ENCODE results near the gene PIP5K1B. TPM values are rescaled to one million over a fixed set of nuclear protein-coding genes. Genes with fewer than 3 reads are reported as not detected.
A peak's percentile ranks its signal among the peaks of the same experiment; 100 is the strongest.

The PIP5K1B gene
- total RNA-seq, 4 donors from 2014 or later = 0.63 to 1.6 (median 0.98) TPM

DNA sequence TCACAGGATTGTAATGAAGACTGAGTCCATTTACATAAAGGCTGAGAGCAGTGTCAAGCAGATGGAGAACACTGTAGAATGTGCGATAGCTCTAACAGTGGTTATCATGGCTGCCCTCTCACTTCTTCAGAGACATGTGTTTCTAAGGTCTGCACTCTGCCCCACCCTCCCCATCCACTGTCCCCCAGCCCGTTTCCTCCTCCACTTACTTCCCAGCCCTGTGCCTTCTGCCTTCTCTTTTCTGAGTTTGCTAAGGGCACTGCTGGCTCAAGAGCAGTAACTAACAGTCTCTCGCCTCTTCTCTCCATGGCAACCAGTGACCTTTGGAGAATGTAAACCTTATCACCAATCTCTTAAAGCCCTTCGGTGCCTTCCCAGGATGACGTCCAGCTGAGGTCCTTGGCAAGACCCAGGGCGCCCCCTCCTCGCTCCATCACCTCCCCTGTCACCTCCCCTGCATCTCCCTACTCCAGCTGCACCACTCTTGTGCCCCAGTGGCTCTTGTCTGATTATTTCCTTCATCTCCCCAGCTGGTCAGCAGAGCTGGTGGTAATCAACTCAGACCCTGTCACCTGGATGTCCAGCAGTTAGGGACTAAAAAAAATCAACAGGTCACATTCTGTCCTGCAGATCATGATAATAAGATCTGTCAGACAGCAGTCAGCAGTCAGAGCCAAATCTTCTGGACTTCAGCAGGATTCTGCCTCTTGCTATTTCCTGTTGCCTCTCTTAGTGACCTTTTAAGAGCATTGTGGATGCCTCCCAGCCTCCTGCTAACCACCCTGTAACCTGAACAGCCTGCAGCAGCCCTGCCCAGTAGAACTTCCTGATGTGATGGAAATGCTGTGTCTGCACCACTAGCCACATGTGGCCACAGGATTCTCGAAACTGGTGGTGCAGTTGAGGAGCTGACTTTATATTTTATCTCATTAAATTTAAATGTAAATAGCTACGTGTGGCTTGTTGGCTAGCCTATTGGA, 339.5 kb downstream of the PIP5K1B start:
- 59 to 60% methylated on average over 9 of the region's 9 CpGs for WGBS, 2 donors
- TF ChIP-seq, protein P1, sequence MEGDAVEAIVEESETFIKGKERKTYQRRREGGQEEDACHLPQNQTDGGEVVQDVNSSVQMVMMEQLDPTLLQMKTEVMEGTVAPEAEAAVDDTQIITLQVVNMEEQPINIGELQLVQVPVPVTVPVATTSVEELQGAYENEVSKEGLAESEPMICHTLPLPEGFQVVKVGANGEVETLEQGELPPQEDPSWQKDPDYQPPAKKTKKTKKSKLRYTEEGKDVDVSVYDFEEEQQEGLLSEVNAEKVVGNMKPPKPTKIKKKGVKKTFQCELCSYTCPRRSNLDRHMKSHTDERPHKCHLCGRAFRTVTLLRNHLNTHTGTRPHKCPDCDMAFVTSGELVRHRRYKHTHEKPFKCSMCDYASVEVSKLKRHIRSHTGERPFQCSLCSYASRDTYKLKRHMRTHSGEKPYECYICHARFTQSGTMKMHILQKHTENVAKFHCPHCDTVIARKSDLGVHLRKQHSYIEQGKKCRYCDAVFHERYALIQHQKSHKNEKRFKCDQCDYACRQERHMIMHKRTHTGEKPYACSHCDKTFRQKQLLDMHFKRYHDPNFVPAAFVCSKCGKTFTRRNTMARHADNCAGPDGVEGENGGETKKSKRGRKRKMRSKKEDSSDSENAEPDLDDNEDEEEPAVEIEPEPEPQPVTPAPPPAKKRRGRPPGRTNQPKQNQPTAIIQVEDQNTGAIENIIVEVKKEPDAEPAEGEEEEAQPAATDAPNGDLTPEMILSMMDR (IDR thresholded peaks at IDR 0.05) = no peak
- no peak for TF ChIP-seq POLR2A (IDR thresholded peaks at IDR 0.05)
- Histone ChIP-seq H3K27ac (no peak overlapping the region), H3K4me1 (peaks cover 4 to 9% of the 10 kb centered on the region in 2 donors), H3K27me3 (no peaks in the 10 kb centered on the region), H3K4me3 (replicated peaks in 1 of 3) (no peak overlapping the region), H3K9me3 (no peaks in the 10 kb centered on the region), H3K36me3 (no peaks in the 10 kb centered on the region)
- peak in 1 of 2 donors; percentile 9 for DNase-seq
- intact Hi-C loops (cut with DNase I) = no loop called here

DNA sequence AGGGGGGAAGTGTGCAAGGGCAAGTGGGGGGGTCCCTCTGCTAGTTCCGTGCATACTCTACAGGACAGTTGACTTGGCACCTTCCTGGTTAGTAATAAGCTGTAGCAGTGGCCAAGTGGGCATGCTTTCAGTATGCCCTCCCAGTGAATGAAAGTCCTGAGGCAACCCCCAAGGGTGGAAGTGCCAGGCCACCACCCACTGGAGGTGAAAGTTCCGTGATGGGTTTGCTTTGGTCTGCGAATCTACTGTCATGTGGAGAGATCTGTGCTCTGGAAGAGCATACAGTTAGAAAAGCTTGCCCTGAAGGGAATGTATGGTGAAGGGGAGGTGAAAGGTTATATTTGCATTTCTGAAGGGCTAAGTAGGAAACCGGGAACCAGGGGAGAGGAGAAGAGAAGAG, 340.8 kb downstream of the PIP5K1B start:
- 89 to 92% methylated on average over 4 of the region's 4 CpGs for WGBS, 2 donors
- TF ChIP-seq, protein P1 (IDR thresholded peaks at IDR 0.05) = no peak
- no peak for TF ChIP-seq POLR2A (IDR thresholded peaks at IDR 0.05)
- intact Hi-C loops (cut with DNase I) = no loop called here

GRCh38 chr9:69046723-69047122, 341.7 kb downstream of the PIP5K1B start:
- 58 to 73% methylated on average over 1 to 4 of the region's 4 CpGs for WGBS, 2 donors
- intact Hi-C loops (cut with DNase I) = no loop called here
- peaks cover 4 to 9% of the 10 kb centered on the region in 2 donors for H3K4me1 ChIP-seq

More for the DNA sequence above, 340.8 kb downstream of the PIP5K1B start:
- DNase-seq = no peak
- H3K4me3 ChIP-seq (replicated peaks in 1 of 3) = no peak overlapping the region
- H3K9me3 ChIP-seq = no peaks in the 10 kb centered on the region
- no peak overlapping the region for H3K27ac ChIP-seq
- no peaks in the 10 kb centered on the region for H3K27me3 ChIP-seq
- no peaks in the 10 kb centered on the region for H3K36me3 ChIP-seq
- H3K4me1 ChIP-seq = peaks cover 4 to 9% of the 10 kb centered on the region in 2 donors

GRCh38 chr9:69047371-69047770, 342.3 kb downstream of the PIP5K1B start:
- WGBS, 2 donors = 71 to 73% methylated on average over 4 of the region's 4 CpGs

More at GRCh38 chr9:69046723-69047122, 341.7 kb downstream of the PIP5K1B start:
- TF ChIP-seq, protein P1 (IDR thresholded peaks at IDR 0.05) = no peak
- TF ChIP-seq POLR2A (IDR thresholded peaks at IDR 0.05) = no peak
- Histone ChIP-seq H3K27ac (no peak overlapping the region), H3K9me3 (no peaks in the 10 kb centered on the region), H3K27me3 (no peaks in the 10 kb centered on the region), H3K4me3 (replicated peaks in 1 of 3) (no peak overlapping the region), H3K36me3 (no peaks in the 10 kb centered on the region)
- no peak for DNase-seq

More at GRCh38 chr9:69047371-69047770, 342.3 kb downstream of the PIP5K1B start:
- DNase-seq = no peak
- no peak overlapping the region for H3K4me3 ChIP-seq (replicated peaks in 1 of 3)
- H3K9me3 ChIP-seq = no peaks in the 10 kb centered on the region
- H3K27ac ChIP-seq = no peak overlapping the region
- intact Hi-C loops (cut with DNase I) = no loop called here
- H3K36me3 ChIP-seq = no peaks in the 10 kb centered on the region
- TF ChIP-seq POLR2A (IDR thresholded peaks at IDR 0.05) = no peak
- TF ChIP-seq, protein P1 (IDR thresholded peaks at IDR 0.05) = no peak
- H3K27me3 ChIP-seq = no peaks in the 10 kb centered on the region
- H3K4me1 ChIP-seq = peaks cover 4 to 9% of the 10 kb centered on the region in 2 donors
